GM10266 (cell line): ENCODE results near the gene ARHGEF17.

Experiments
- DNase-seq: peaks from one replicate; pipeline ENCODE4 v3.0.0; 2012; ENCODE audit errors: extremely low spot score
- CTCF ChIP-seq: IDR thresholded peaks from 2 replicates; pipeline ENCODE4 v1.5.1; 2012; ENCODE audit warnings: mild to moderate bottlenecking, low read depth; ENCODE audit not compliant: control insufficient read depth, insufficient read depth; ENCODE audit errors: missing control alignments

The ARHGEF17 gene

GRCh38 chr11:73310661-73311393, 2.8 kb downstream of the ARHGEF17 start:
- no peak for TF ChIP-seq CTCF
- DNase-seq, result no peak

GRCh38 chr11:73311394-73311869, 3.4 kb downstream of the ARHGEF17 start:
- no peak for TF ChIP-seq CTCF
- no peak for DNase-seq

- no peak for TF ChIP-seq CTCF
- DNase-seq, result no peak
Measured at GRCh38 chr11:73312036-73312435, 4.0 kb downstream of the ARHGEF17 start.

GRCh38 chr11:73312851-73313327, 4.8 kb downstream of the ARHGEF17 start:
- TF ChIP-seq CTCF, result no peak
- DNase-seq, result no peak

- no peak for TF ChIP-seq CTCF
- no peak for DNase-seq
Measured at GRCh38 chr11:73313652-73314051, 5.6 kb downstream of the ARHGEF17 start.

GRCh38 chr11:73314117-73314961, 6.3 kb downstream of the ARHGEF17 start:
- TF ChIP-seq CTCF, result peak; percentile 18
- DNase-seq, result peak; percentile 70
